DMS153 treated with DMSO at 0.1 percent for 48 hours (cell line): Measurements from ENCODE around the gene DLGAP3.
"Not testable (repeated sequence)": the region's sequence is repeated elsewhere in the genome, so short reads cannot be mapped to it uniquely, and the experiment has no call there.

ENCODE experiments used
- DNase-seq: peaks from one replicate; lab custom pipeline; 2025; ENCODE audit not compliant: unreplicated experiment; lab: John Stamatoyannopoulos, UW

The DLGAP3 gene

DNA sequence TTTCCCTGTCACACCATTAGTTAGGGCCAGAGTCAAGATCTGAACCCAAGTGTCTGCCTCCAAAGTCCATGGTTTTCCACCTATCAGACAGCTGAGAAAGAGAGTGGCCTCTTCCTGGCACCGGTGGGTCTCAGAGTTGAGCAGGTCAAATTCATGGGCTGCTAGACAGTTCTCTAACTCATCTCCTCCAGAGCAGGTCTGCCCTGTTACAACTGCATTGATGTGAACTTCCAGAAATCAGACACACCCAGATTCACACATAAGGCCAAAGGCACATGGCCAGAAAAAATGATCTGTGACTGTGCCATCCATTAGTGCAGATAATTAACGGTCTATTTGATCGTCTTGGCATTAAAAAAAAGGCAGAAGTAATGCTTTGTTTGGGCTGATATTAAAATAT is 87.4 kb downstream of the DLGAP3 start:
- DNase-seq: no peak

DNA sequence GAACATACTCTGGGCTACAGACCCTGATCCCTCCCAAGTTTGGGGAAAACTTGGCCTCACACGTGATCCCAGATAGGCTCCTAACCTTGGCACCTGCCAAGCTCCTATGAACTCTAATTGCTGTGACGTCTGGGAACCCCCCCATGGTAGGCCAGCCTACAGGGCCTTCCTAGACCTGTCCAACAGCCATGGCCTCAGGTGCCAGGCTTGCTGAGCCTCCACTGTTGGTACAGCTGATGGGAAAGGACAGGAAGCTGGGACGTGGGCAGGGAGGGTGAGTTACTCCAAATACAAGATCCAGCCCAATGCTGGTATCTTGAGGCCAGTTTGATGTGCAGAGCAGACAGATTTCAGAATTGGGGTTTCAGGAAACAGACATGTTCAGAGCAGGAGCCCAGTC is 89.0 kb downstream of the DLGAP3 start:
- no peak for DNase-seq

DNA sequence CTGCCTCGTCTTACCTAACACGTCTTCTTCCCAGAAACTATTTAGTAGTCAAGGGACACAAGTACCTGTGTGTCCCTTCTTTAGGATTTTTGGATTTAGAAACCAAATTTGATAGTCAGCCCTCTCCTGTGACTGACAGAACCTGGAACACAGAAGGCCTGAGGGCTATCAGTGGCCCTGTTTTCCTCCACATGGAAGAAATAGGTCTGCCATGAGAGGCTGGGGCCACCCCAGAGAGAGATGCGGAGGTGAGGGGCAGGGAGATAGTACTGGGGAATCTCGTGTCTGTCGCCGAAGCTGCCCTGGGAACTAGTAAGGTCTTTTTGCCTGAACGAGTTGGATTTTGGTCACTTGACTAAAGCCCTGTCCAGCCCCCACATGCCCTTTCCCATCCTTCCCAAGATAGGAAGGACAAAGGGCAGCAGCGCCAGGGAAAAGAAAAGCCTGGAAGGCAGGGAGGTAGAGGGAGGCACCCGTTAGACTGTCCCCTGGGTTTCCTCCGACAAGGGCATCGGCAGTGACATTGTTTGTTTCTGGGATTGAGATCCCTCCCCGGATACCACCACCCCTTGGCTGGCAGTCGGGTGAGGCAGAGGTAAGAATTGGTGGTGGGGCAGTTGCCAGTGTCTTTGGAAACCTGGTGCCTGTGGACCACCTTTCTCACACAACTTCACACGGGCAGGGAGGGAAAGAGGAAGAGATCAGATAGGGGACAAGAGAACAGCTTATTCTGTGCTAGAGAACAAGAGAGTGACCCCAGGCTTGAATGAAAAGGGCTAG is 89.7 kb downstream of the DLGAP3 start:
- no peak for DNase-seq

DNA sequence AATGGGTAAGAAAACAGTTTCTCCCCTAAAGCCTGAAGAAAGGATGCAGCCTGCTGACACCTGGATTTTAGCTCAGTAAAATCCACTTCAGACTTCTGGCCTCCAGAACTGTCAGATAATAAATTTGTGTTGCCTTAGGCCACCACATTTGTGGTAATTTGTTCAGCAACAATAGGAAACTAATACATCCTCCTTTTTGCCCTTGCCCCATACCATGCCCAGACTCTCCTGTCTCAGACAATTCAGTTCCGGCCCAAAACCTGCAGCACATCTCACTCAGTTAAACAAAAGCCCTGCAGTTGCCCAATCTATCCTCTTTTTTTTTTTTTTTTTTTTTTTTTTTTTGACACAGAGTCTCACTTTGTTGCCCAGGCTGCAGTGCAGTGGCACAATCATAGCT is 95.7 kb downstream of the DLGAP3 start:
- DNase-seq: no peak

DNA sequence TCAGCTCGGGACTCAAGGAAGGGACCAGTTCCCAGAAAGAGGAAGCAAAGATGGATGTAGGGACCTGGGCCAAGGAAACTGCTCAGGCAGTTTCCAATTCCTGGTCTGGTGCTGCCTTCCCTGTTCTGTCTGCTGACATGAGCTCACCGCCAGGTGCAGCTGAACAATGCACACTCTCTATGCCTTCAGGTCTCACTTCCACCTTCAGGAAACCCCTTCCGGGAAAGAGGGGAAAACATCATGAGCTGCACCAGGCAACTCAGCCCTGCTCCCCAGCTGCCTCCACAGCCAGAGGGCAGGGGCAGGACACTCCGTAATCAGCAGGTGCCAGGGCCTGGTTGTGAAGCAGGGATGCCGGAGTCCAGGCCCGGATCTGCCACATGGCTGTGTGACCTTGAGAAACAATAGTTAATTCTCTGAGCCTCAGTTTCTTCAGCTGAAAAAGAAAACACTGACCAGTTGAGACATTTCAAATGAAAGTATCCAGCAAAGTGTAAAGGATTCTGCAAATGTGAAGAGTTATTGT is 97.7 kb downstream of the DLGAP3 start:
- DNase-seq: no peak

DNA sequence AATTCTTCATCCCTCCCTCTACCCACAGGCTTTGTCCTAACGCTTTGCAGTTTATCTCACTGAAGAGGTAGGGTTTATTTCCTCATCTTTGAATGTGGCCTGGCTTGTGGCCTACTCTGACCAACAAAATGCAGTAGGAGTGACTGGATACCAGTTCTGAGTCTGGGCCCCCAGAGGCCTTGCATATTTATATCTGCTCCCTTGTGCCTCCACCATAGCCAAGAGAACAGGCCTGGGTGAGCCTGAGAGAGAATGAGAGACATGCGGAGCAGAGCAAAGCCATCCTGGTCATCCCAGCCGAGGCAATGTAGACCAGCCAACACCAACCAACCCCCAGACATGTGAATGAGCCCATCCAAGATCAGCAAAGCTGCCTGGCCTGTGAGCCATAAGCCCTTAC is 100.2 kb downstream of the DLGAP3 start:
- DNase-seq: no peak

DNA sequence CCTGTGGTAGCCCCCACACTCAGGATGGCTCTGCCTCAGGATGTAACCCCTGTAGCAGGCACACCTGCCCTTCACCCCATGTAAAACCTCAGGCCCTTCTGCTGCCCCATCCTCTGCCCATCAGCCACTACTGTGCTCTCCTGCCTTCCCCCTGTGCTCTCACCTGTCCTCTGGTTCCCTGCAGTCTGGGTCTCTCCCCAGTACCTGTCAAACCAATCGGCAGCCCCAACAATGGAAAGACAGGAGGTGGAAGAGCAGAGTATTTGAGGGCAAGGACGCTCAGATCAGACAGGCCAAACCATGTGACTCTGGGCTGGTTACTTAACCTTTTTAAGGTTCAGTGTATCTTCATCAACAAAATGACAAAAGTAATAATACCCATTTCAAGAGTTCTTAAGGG is 100.8 kb downstream of the DLGAP3 start:
- DNase-seq: no peak

DNA sequence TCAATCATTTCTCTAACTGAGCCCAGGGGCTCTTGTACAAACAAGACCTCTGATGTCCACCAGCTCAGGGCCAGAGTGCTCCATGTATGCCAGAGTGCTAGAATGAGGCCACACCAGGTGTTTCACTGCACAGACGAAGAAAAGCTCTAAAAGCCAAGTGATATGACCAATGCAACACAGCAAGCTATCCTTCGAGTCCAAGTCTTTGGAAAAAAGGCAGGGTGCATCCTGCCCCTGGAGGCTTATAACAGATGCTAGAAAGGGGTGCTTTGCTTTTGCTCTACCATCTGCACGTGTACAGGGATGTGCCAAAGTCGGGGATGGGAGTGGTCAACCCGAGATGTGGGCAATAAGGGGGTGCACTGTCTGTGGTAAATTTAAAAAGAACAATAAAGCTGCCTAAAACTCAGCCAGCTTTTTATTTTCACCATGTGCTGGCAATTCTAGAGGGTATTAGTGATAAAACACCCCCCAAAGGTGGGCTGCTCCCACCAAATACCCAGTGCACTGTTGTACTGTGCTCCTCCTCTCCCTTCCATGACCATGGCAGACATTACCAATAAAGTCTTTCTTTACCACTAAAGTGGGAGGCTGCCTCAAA is 102.0 kb downstream of the DLGAP3 start:
- no peak for DNase-seq

DNA sequence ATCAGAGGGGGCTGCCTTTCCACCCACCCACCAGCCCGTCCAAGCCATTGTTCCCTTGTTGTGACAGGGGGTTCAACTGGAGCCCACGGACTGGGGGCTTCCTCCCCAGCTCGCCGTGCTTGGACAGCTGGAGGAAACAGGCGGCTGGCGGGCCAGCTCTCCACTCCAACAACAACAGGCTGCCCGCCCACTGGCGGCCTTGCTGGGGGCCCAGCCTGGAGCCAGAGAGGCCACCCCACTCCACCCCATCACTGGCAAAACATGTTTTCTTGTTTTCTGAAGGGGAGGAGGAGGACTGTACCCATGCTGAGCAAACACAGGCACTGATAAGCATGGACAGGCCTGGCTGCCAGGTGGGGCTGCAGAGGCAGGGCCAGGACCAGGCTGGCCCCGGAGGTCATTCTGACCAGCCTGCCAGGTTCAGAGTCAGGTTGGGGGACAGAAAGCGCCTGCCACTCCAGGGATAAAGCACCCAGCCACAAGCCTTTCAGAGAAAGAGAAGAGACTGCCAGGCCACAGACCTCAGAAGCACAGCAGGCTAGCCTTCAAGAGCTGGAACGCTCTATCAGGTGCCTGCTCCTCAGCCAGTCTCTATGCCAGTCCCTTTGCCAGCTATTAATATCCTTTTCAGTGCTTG is 103.9 kb downstream of the DLGAP3 start:
- DNase-seq: no peak

DNA sequence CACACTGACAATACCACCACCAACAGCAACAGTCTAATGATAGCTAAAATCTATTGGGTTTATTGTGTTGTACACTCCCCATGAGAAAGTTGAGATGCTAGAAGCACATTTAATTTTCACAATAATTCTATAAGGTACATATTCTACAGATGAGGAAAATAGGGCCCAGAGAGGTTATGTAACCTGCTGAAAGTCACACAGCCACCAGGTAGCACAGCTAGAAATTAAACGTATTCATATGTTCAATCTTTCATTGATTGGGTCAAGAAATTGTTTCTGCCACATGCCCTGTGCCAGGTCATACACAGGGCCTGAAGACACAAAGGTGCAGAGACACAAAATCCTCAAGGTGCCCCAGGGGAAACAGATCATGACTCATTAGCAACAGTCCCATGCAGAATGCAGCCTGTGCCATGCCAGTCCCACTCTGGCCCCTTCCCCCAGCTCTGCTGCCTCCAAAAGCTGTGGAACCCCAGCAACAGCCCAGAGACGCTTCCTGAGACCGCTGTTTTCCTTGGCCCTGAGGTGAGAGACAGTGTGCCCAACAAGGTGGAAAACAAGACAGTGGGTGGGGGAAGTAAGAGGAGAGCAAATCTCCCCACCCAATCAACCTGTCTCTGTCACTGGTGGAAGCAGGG is 104.5 kb downstream of the DLGAP3 start:
- DNase-seq: no peak

DNA sequence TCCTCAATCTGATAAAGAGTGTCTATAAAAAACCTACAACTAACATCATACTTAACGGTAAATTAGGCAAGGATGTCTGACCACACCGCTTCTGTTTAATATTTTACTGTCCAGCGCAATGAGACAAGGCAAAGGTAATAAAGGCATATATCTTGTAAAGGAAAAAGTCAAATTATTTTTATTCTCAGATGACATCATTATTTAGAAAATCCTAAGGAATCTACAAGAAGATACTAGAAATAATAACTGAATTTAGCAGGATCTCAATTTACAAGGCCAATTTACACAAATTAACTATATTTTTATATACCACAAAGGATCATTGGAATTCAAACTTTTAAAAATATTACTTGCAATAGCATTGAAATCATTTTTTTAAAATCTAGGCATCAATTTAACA is 107.2 kb downstream of the DLGAP3 start:
- no peak for DNase-seq

DNA sequence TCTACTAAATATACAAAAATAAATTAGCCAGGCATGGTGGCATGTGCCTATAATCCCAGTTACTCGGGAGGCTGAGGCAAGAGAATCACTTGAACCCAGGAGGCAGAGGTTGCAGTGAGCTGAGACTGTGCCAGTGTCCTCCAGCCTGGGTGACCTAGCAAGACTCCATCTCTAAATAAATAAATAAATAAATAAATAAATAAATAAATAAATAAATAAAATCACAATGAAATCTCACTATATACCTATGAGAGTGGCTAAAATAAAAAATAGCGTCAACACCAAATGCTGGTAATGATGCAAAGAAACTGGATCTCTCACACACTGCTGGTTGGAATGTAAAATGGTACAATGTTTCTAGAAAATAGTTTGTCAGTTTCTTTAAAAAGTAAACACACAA is 110.6 kb downstream of the DLGAP3 start:
- DNase-seq: not testable (repeated sequence)

DNA sequence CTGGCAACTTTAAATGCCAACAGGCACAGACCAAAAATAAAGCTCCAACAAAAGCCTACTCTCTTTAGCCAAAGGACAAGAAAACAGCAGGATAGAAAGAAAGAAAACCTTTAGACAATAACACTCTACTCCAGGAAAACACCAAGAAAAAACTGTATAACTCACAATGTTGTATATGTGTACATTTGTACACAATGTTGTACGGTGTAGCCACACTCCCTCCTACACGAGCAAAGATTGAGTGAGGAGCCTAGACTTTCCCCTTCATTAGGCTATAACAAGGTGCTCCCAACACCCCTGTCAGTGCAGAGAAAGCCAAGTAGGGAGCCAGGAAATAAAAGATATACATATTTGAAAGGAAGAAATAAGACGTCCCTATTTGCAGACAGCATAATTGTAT is 112.7 kb downstream of the DLGAP3 start:
- DNase-seq: no peak

DNA sequence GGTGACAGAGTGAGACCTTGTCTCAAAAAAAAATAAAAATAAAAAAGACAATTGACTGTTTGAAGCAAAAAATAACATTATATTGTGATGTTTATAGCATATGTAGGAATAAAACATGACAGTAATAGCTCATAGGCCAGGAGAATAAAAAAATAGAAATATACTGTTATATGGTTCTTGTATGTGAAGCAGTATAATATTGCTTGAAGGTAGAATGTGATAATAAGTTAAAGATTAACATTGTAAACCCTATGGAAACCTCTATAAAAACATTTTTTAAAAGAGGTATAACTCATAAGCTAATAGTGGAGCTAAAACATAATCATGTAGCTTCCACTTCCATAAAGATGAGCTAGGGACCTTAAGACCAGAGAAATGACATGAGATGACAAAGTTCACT is 113.1 kb downstream of the DLGAP3 start:
- DNase-seq: no peak
